OCI-LY1 (cell line): Measurements from ENCODE around the gene CATSPER2.
"Not testable (repeated sequence)": the region's sequence is repeated elsewhere in the genome, so short reads cannot be mapped to it uniquely, and the experiment has no call there.

ENCODE experiments used
- H2AFZ ChIP-seq: fragments of 200-600 bp; sonication (generic), shearing (Covaris generic); 2 replicates; pipeline ENCODE4 v1.6.0; 2014; ENCODE audit warnings: antibody characterized with exemption, mild to moderate bottlenecking, low read length
- H3F3A ChIP-seq: fragments of 200-600 bp; sonication (generic), shearing (Covaris generic); 2 replicates; pipeline ENCODE4 v1.6.0; 2014; ENCODE audit warnings: mild to moderate bottlenecking, antibody characterized with exemption, low read length, moderate library complexity; ENCODE audit not compliant: insufficient read depth
- H3K27ac ChIP-seq: fragments of 200-600 bp; sonication (generic); 2 replicates; pipeline ENCODE4 v1.5.1; 2014; ENCODE audit warnings: low read length, mixed run types, mild to moderate bottlenecking, low read depth; ENCODE audit not compliant: poor library complexity, severe bottlenecking
- H3K27me3 ChIP-seq: fragments of 200-600 bp; sonication (generic); 2 replicates; pipeline ENCODE4 v1.6.0; 2014; ENCODE audit warnings: antibody characterized with exemption, mild to moderate bottlenecking, low read length, moderate library complexity; ENCODE audit not compliant: insufficient read depth
- H3K36me3 ChIP-seq: fragments of 200-600 bp; sonication (generic); 2 replicates; pipeline ENCODE4 v1.6.1; 2014; ENCODE audit warnings: mild to moderate bottlenecking, antibody characterized with exemption, low read length, moderate library complexity, mixed read lengths; ENCODE audit not compliant: insufficient read depth
- H3K4me1 ChIP-seq: fragments of 200-600 bp; sonication (generic); 2 replicates; pipeline ENCODE4 v1.5.1; 2014; ENCODE audit warnings: mild to moderate bottlenecking, low read length, moderate library complexity; ENCODE audit not compliant: insufficient read depth, severe bottlenecking
- H3K4me2 ChIP-seq: fragments of 200-600 bp; sonication (generic), shearing (Covaris generic); 2 replicates; pipeline ENCODE4 v1.6.1; 2014; ENCODE audit warnings: low read length
- H3K4me3 ChIP-seq: fragments of 200-600 bp; sonication (generic); 2 replicates; pipeline ENCODE4 v1.5.1; 2014; ENCODE audit warnings: low read length, low read depth, mild to moderate bottlenecking, mixed read lengths; ENCODE audit not compliant: poor library complexity, severe bottlenecking
- H3K79me2 ChIP-seq: fragments of 200-600 bp; shearing (Covaris generic); 2 replicates; pipeline ENCODE4 v1.6.1; 2016; ENCODE audit warnings: mixed run types, low read length, mixed read lengths; ENCODE audit not compliant: insufficient read depth
- H3K9ac ChIP-seq: fragments of 200-600 bp; sonication (generic), shearing (Covaris generic); 2 replicates; pipeline ENCODE4 v1.6.1; 2014; ENCODE audit warnings: mild to moderate bottlenecking, low read length, mixed read lengths
- H3K9me2 ChIP-seq: fragments of 200-600 bp; sonication (generic), shearing (Covaris generic); 2 replicates; pipeline ENCODE4 v1.6.1; 2014; ENCODE audit warnings: low read depth, mild to moderate bottlenecking, low read length, mixed read lengths
- H3K9me3 ChIP-seq: fragments of 200-600 bp; shearing (Covaris generic); 2 replicates; pipeline ENCODE4 v1.6.1; 2014; ENCODE audit warnings: low read length, mixed read lengths
- H4K20me1 ChIP-seq: fragments of 200-600 bp; sonication (generic), shearing (Covaris generic); 2 replicates; pipeline ENCODE4 v1.6.0; 2016; ENCODE audit warnings: mild to moderate bottlenecking, low read length; ENCODE audit not compliant: insufficient read depth
- EZH2 ChIP-seq: fragments of 200-600 bp; sonication (generic), shearing (Covaris generic); IDR thresholded peaks from 2 replicates; pipeline ENCODE4 v1.8.0; 2017; ENCODE audit warnings: borderline replicate concordance, mixed run types, mild to moderate bottlenecking, antibody characterized with exemption, low read length, moderate library complexity, mixed read lengths
- TF ChIP-seq, protein P1 (sequence below): fragments of 200-600 bp; sonication (generic), shearing (Covaris generic); IDR thresholded peaks from 2 replicates; pipeline ENCODE4 v1.5.1; 2017; ENCODE audit warnings: mild to moderate bottlenecking, antibody characterized with exemption, low read length, moderate library complexity, mixed read lengths

Gene CATSPER2

DNA sequence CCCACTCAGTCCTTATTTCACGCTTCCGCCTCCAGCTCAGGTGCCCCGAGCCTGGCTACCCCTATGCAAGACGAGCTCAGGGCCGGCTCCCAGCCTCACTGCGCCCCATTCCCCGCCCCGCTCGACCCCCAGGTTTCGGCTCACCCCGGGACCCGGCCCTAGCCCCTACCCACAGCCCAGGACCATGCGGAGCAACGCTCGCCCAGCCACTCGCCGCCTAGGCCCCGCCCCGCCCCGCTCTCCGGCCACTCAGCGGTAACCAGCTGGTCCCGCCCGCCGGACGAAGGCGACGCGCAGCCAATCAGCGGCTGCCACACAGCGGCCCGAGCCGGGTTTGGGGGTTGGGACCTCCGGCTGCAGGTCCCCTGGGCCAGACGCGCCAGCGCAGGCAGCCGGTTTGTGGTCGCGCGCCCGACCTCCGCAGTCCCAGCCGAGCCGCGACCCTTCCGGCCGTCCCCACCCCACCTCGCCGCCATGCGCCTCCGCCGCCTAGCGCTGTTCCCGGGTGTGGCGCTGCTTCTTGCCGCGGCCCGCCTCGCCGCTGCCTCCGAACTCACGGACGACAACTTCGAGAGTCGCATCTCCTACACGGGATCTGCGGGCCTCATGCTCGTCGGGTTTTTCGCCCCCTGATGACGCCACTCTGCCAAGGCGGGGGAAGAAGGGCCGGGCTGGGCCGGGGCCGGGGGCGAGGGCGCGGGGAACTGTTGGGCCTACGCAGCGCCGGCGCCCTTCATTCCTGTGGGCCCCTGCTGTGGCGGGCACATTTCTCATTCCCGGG lies at the start of gene CATSPER2:
TSS of gene CATSPER2 (minus strand) at position 196 of the 781 bp plus-strand sequence. CDS start 783 bp downstream, outside the sequence.
- Histone ChIP-seq H3K9me2 (no peaks in the 10 kb centered on the region), H3K36me3 (no peaks in the 10 kb centered on the region), H3K4me2 (no peak within 1 kb of the TSS), H4K20me1 (no peaks in the 10 kb centered on the region), H3K9me3 (no peaks in the 10 kb centered on the region), H2AFZ (no peak within 1 kb of the TSS), H3K4me3 (no peak within 1 kb of the TSS), H3K9ac (no peak within 1 kb of the TSS), H3K4me1 (no peaks in the 10 kb centered on the region), H3K27ac (no peak within 1 kb of the TSS), H3K79me2 (no peaks in the 10 kb centered on the region), H3K27me3 (no peaks in the 10 kb centered on the region), H3F3A (no peaks in the 10 kb centered on the region)
- TF ChIP-seq, protein P1, sequence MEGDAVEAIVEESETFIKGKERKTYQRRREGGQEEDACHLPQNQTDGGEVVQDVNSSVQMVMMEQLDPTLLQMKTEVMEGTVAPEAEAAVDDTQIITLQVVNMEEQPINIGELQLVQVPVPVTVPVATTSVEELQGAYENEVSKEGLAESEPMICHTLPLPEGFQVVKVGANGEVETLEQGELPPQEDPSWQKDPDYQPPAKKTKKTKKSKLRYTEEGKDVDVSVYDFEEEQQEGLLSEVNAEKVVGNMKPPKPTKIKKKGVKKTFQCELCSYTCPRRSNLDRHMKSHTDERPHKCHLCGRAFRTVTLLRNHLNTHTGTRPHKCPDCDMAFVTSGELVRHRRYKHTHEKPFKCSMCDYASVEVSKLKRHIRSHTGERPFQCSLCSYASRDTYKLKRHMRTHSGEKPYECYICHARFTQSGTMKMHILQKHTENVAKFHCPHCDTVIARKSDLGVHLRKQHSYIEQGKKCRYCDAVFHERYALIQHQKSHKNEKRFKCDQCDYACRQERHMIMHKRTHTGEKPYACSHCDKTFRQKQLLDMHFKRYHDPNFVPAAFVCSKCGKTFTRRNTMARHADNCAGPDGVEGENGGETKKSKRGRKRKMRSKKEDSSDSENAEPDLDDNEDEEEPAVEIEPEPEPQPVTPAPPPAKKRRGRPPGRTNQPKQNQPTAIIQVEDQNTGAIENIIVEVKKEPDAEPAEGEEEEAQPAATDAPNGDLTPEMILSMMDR: no peak
- no peak for TF ChIP-seq EZH2

DNA sequence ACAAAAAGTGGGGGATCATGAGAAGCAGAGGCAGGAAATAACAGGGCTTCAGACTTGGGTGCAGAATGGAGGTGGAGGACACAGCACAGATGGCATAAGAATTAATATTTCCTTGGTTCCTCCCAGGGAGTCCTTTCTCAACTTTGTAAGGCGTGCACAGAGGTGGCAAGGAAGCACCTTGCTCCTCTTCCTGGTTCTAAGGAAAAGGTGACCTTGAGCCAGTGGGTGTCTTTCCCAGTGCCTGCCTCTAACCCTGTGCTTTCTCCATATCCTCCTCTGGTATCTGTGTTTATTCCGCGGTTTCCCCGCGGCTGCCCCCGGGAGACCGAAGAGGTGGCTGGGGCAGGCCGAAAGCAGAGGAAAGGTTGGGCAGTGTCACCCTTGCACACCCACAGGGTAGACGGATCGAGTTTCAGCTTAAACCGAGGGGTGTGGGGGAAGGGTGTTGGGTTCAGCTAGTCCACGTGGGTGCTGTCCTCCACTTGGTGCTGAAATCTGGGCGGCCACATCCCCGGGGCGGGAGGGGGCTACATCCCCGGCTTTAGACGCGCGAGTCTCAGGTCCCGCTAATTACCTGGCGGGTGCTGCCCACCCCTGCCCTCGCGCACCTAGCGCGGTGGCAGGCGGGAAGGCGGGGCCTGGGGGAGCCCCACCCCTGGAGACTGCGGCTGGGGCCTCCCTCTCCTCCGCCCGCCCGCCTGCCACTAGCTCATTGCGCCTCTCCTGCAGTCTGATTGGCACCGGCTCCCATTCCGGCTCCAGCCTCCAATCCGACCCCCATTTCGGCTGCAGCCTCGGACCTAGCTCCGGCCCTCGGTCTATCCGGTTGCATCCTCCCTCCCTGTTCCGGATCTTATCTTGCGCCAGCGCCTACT lies 44.7 kb upstream of the CATSPER2 start, which contains the start of gene CKMT1A:
TSS of gene CKMT1A (plus strand) at position 712 of the 875 bp plus-strand sequence. CDS start 192 bp downstream, outside the sequence.
- H3K27ac ChIP-seq, H3K9me2 ChIP-seq, H3K4me1 ChIP-seq, H3K9ac ChIP-seq, H3K4me2 ChIP-seq, H3K79me2 ChIP-seq, H3K27me3 ChIP-seq, H3K4me3 ChIP-seq, H4K20me1 ChIP-seq, H2AFZ ChIP-seq, H3K9me3 ChIP-seq, H3F3A ChIP-seq, H3K36me3 ChIP-seq: not testable (repeated sequence)

DNA sequence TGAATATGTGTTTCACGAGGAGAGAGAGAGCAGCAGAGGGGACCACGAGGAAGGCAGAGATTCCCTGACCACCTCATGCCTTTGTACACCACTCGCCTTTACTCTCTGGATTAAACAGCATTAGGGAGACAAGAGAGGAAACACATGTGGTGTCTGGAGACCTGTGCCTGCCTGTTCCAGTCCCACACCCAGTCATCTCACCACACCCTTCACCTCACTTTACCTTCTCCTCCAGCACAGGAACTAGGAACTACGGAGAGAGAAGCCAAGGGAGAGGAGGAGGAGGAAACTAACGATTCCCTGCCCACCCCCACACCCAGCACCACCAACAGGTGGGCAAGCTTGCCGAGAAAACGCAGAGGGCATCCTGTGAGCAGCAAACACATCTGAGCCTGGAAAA lies 44.0 kb upstream of the CATSPER2 start:
- H3K9ac ChIP-seq, H3K9me3 ChIP-seq, H3K9me2 ChIP-seq, H3K79me2 ChIP-seq, H3F3A ChIP-seq, H3K4me1 ChIP-seq, H3K4me3 ChIP-seq, H3K36me3 ChIP-seq, H2AFZ ChIP-seq, H4K20me1 ChIP-seq, H3K27ac ChIP-seq, H3K4me2 ChIP-seq, H3K27me3 ChIP-seq: not testable (repeated sequence)

GRCh38 chr15:43689604-43690301 lies 41.1 kb upstream of the CATSPER2 start:
- H3K9me2 ChIP-seq, H3K4me3 ChIP-seq, H3K27ac ChIP-seq, H3K4me1 ChIP-seq, H2AFZ ChIP-seq, H3K9me3 ChIP-seq, H3F3A ChIP-seq, H3K4me2 ChIP-seq, H3K9ac ChIP-seq, H3K27me3 ChIP-seq, H4K20me1 ChIP-seq, H3K36me3 ChIP-seq, H3K79me2 ChIP-seq: not testable (repeated sequence)

GRCh38 chr15:43674175-43674574 lies 25.5 kb upstream of the CATSPER2 start:
- not testable (repeated sequence) for H3K4me2 ChIP-seq, H3K27me3 ChIP-seq, H3K36me3 ChIP-seq, H4K20me1 ChIP-seq, H3K9me2 ChIP-seq, H3K4me3 ChIP-seq, H2AFZ ChIP-seq, H3K4me1 ChIP-seq, H3K9me3 ChIP-seq, H3K9ac ChIP-seq, H3K27ac ChIP-seq, H3F3A ChIP-seq, H3K79me2 ChIP-seq

- H3K79me2 ChIP-seq, H3K9ac ChIP-seq, H3K27me3 ChIP-seq, H3K27ac ChIP-seq, H3K4me2 ChIP-seq, H3F3A ChIP-seq, H3K9me3 ChIP-seq, H3K36me3 ChIP-seq, H2AFZ ChIP-seq, H3K4me1 ChIP-seq, H3K4me3 ChIP-seq, H4K20me1 ChIP-seq, H3K9me2 ChIP-seq: not testable (repeated sequence)
Measured at GRCh38 chr15:43666177-43666576, 17.5 kb upstream of the CATSPER2 start.
